Tibial nerve (tissue), 4 donors: ENCODE data around the gene G3BP2. TPM values are rescaled to one million over a fixed set of nuclear protein-coding genes. Genes with fewer than 3 reads are reported as not detected.
A peak's percentile ranks its signal among the peaks of the same experiment; 100 is the strongest.

ENCODE experiments used
- DNase-seq, 2 donors: peaks; one replicate each; pipeline ENCODE4 v3.0.0-alpha.2; 2019; ENCODE audit warnings: low spot score in 2 of 2
- H3K27ac ChIP-seq, 4 donors: fragments of 200-600 bp; sonication (generic) in 3 of 4; one replicate each; pipeline ENCODE4 v1.5.1; 2017 to 2019; ENCODE audit warnings: mild to moderate bottlenecking in 1 of 4
- H3K27me3 ChIP-seq, 2 donors: fragments of 200-600 bp; sonication (generic) in 1 of 2; one replicate each; pipeline versions ENCODE4 v1.5.1 to v1.6.0; 2017 to 2019
- H3K36me3 ChIP-seq, 3 donors: fragments of 200-600 bp; sonication (generic); one replicate each; pipeline ENCODE4 v1.5.1; 2018 to 2019
- H3K4me1 ChIP-seq, 4 donors: fragments of 200-600 bp; sonication (generic) in 3 of 4; one replicate each; pipeline ENCODE4 v1.5.1; 2017 to 2019
- H3K4me3 ChIP-seq, 4 donors: fragments of 200-600 bp; sonication (generic) in 3 of 4; one replicate each; pipeline ENCODE4 v1.5.1; 2017 to 2019; ENCODE audit warnings: mild to moderate bottlenecking in 1 of 4, moderate library complexity in 1 of 4
- H3K9me3 ChIP-seq, 4 donors: fragments of 200-600 bp; sonication (generic) in 3 of 4; one replicate each; pipeline ENCODE4 v1.5.1; 2017 to 2019
- EP300 ChIP-seq, 2 donors: sonication (generic); formaldehyde crosslinking; IDR thresholded peaks; one replicate each; pipeline ENCODE4 v1.6.1; 2017; ENCODE audit warnings: antibody characterized with exemption in 2 of 2, mild to moderate bottlenecking in 1 of 2
- POLR2A ChIP-seq, 2 donors: fragments of 450-650 bp; IDR thresholded peaks; one replicate each; pipeline ENCODE4 v1.6.1; 2017; ENCODE audit warnings: antibody characterized with exemption in 2 of 2, mild to moderate bottlenecking in 2 of 2, moderate library complexity in 2 of 2
- WGBS, 2 donors: methylation state at CpG; one replicate each; pipeline ENCODE4 v1.1.5; 2018; 5-methylcytosine and 5-hydroxymethylcytosine counted together
- total RNA-seq, 4 donors: library from RNA; depleted of rRNA; stranded (reverse); fragments of >200 nt; gene quantifications; one replicate each; pipeline ENCODE4 v1.1.0, GENCODE V29; 2016
- TF ChIP-seq, protein P1 (sequence below), 5 experiments: fragments of 200-600 bp in 3 of 5; fragments of 450-650 bp in 2 of 5; sonication (generic) in 3 of 5; IDR thresholded peaks; one replicate each; pipeline ENCODE4 v1.5.1; 2016 to 2019; ENCODE audit warnings: antibody characterized with exemption in 5 of 5, mild to moderate bottlenecking in 3 of 5, moderate library complexity in 2 of 5

The G3BP2 gene
- total RNA-seq, 4 donors from 2014 or later: 48.7 to 70.1 (median 56.6) TPM

DNA sequence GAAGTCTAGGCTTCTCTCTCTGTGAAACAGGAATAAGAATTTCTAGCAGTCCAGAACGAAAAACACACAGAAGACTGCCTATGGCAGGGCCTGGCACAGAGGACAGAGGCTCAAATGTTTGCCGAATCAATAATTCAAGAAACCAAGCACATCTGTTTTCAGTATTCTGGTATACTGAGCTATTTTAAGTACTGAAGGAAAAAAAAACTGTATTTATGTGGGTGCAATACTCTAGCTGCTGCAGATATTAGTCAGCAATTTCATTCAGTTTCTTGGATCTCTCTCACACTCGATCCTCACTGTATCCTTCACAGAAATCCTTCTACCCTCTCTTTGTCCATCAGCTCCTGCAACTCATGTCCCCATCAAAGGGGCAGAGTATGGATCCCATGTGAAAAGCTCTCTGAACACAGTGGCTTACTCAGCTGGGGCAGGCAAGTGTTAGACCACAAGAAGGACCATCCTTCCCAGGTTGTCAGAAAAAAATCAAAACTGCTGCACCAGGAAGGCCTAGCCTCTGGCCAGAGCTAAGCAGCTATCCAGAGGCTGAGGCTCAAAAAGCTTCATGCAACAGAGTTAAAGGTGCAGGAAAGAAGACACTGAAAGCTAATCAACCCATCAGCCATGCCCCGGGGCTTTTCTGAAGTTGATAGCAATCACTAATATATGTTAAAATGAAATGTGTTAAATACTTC lies 42.0 kb upstream of the G3BP2 start:
- Histone ChIP-seq H3K4me3 (no peak overlapping the region), H3K9me3 (no peaks in the 10 kb centered on the region)
- 19 to 28% methylated on average over 4 of the region's 4 CpGs for WGBS, 2 donors

DNA sequence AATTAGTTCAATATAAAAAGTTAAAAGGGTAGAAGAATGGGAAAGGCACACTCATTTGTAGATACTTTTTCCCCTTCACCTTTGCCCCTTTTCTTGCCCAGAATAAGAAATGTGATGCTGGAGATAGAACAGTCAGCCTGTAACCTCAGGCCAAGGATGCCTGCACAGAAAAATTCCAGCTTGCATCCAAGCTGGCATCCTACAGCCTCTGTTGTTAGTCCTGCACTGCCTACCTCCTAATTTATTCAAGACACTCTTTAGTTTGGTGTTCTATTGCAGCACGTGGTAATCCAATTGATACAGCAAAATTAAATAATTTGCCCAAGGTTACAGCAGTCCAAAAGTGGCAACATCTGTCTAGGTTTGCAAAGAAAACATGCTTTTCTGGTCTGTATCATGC lies 41.5 kb upstream of the G3BP2 start:
- Histone ChIP-seq H3K4me1 (peaks cover 0 to 23% (median 11%) of the 10 kb centered on the region in 4 donors), H3K27me3 (no peaks in the 10 kb centered on the region), H3K36me3 (peaks cover 0 to 3% (median 0%) of the 10 kb centered on the region in 3 donors), H3K9me3 (no peaks in the 10 kb centered on the region), H3K27ac (peak overlapping the region in 2 of 4 donors; percentile 21 to 66), H3K4me3 (no peak overlapping the region)
- TF ChIP-seq EP300 (IDR thresholded peaks at IDR 0.05): no peak
- no peak for TF ChIP-seq POLR2A (IDR thresholded peaks at IDR 0.05)
- TF ChIP-seq, protein P1, sequence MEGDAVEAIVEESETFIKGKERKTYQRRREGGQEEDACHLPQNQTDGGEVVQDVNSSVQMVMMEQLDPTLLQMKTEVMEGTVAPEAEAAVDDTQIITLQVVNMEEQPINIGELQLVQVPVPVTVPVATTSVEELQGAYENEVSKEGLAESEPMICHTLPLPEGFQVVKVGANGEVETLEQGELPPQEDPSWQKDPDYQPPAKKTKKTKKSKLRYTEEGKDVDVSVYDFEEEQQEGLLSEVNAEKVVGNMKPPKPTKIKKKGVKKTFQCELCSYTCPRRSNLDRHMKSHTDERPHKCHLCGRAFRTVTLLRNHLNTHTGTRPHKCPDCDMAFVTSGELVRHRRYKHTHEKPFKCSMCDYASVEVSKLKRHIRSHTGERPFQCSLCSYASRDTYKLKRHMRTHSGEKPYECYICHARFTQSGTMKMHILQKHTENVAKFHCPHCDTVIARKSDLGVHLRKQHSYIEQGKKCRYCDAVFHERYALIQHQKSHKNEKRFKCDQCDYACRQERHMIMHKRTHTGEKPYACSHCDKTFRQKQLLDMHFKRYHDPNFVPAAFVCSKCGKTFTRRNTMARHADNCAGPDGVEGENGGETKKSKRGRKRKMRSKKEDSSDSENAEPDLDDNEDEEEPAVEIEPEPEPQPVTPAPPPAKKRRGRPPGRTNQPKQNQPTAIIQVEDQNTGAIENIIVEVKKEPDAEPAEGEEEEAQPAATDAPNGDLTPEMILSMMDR (IDR thresholded peaks at IDR 0.05): no peak
- DNase-seq: no peak
- WGBS, 2 donors: 29 to 33% methylated on average over 1 of the region's 1 CpG

More for the DNA sequence above, 42.0 kb upstream of the G3BP2 start:
- no peak for DNase-seq
- TF ChIP-seq EP300 (IDR thresholded peaks at IDR 0.05): no peak
- no peak for TF ChIP-seq POLR2A (IDR thresholded peaks at IDR 0.05)
- TF ChIP-seq, protein P1 (IDR thresholded peaks at IDR 0.05): no peak
- Histone ChIP-seq H3K36me3 (peaks cover 0 to 3% (median 0%) of the 10 kb centered on the region in 3 donors), H3K4me1 (peaks cover 0 to 23% (median 11%) of the 10 kb centered on the region in 4 donors), H3K27me3 (no peaks in the 10 kb centered on the region), H3K27ac (peak overlapping the region in 2 of 4 donors; percentile 21 to 66)

DNA sequence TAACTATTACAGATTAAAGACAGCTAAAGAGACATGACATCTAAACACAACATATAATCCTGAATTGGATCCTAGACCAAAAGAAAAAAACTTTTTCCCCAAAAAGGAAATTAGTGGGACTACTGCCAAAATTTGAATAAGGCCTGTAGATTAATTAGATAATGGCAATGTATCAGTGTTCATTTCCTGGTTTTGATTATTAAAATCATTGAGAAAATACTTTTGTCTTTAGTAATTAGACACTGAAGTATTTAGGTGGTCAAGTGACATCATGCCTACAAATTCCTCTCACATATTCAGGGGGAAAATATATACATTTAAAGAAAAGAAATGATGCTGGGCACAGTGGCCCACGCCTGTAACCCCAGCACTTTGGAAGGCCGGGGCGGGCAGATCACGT lies 40.8 kb upstream of the G3BP2 start:
- no peak for DNase-seq
- H3K4me3 ChIP-seq: no peak overlapping the region
- WGBS, 2 donors: 92 to 93% methylated on average over 4 of the region's 4 CpGs
- no peaks in the 10 kb centered on the region for H3K9me3 ChIP-seq
- no peaks in the 10 kb centered on the region for H3K27me3 ChIP-seq
- no peak for TF ChIP-seq EP300 (IDR thresholded peaks at IDR 0.05)
- TF ChIP-seq, protein P1 (IDR thresholded peaks at IDR 0.05): no peak
- no peak for TF ChIP-seq POLR2A (IDR thresholded peaks at IDR 0.05)
- peak overlapping the region in 1 of 4 donors; percentile 39 for H3K27ac ChIP-seq
- H3K36me3 ChIP-seq: peaks cover 0 to 3% (median 0%) of the 10 kb centered on the region in 3 donors
- peaks cover 0 to 23% (median 11%) of the 10 kb centered on the region in 4 donors for H3K4me1 ChIP-seq

DNA sequence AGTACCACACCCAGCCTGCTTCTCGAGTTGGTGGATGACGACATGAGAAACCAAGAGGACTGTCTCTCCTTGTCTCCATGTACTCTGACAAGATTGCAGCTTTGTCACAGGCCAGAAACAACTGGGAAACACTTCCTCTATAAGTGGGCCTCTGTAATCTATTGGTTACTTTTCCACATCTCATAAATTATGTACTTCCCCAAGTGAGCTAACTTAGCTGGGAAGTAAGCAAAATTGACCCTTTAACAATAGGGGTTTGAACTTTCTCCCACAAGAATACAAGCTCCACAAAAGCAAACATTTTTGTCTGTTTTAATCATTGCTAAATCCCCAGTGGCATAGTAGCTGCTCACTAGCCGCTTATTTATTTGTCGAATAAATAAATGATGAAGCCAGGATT lies 37.0 kb upstream of the G3BP2 start:
- 48 to 54% methylated on average over 4 of the region's 4 CpGs for WGBS, 2 donors
- H3K4me1 ChIP-seq: peaks cover 0 to 15% (median 8%) of the 10 kb centered on the region in 4 donors
- H3K27ac ChIP-seq: no peak overlapping the region
- no peaks in the 10 kb centered on the region for H3K27me3 ChIP-seq
- DNase-seq: no peak
- no peak for TF ChIP-seq EP300 (IDR thresholded peaks at IDR 0.05)
- TF ChIP-seq, protein P1 (IDR thresholded peaks at IDR 0.05): no peak
- no peak for TF ChIP-seq POLR2A (IDR thresholded peaks at IDR 0.05)
- H3K9me3 ChIP-seq: no peaks in the 10 kb centered on the region
- H3K36me3 ChIP-seq: no peaks in the 10 kb centered on the region
- H3K4me3 ChIP-seq: no peak overlapping the region

DNA sequence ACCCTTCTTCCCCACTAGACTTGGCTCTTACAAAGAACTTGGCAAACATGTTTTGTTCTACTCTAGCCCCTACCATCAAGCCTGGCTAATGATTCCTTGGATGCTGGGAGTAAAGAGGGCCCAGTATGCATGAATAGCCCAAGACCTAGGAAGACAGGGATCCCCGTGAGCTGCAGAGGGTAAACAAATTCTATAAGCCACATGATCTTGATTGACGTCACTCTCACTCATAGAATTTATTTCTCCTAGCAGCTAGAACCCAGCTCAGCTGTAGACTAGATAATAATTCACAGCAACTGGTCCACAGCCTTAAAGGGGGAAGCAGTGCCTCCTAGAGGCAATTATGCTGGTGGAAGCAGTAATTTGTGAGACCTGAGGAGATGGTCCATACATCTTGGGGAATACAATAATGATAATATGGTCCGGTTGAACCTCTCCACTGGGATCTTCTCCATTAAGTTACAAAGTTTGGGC lies 35.0 kb upstream of the G3BP2 start:
- Histone ChIP-seq H3K27me3 (no peaks in the 10 kb centered on the region), H3K4me1 (no peaks in the 10 kb centered on the region), H3K4me3 (no peak overlapping the region), H3K36me3 (no peaks in the 10 kb centered on the region), H3K9me3 (no peaks in the 10 kb centered on the region), H3K27ac (no peak overlapping the region)
- no peak for TF ChIP-seq EP300 (IDR thresholded peaks at IDR 0.05)
- TF ChIP-seq, protein P1 (IDR thresholded peaks at IDR 0.05): peak in 1 of 5 experiments; percentile 10
- 84 to 92% methylated on average over 3 of the region's 3 CpGs for WGBS, 2 donors
- no peak for DNase-seq
